Nephron progenitor cell (in vitro differentiated cells): ENCODE measurements around the gene PPP4R2.

Experiments used
- DNase-seq: peaks from one replicate; pipeline ENCODE4 v3.0.0; 2021
- H3K27ac Mint-ChIP-seq: 2 replicates; pipeline ENCODE4 v1.8.0; 2021; ENCODE audit warnings: mild to moderate bottlenecking, moderate library complexity, mixed read lengths
- H3K27me3 Mint-ChIP-seq: 2 replicates; pipeline ENCODE4 v1.8.0; 2021; ENCODE audit warnings: mild to moderate bottlenecking, low read depth, mixed read lengths; ENCODE audit not compliant: poor library complexity
- H3K36me3 Mint-ChIP-seq: 2 replicates; pipeline ENCODE4 v1.8.0; 2021; ENCODE audit warnings: low read depth, mixed read lengths
- H3K4me1 Mint-ChIP-seq: 2 replicates; pipeline ENCODE4 v1.8.0; 2021; ENCODE audit warnings: mixed read lengths
- H3K4me3 Mint-ChIP-seq: 2 replicates; pipeline ENCODE4 v1.8.0; 2021; ENCODE audit warnings: mild to moderate bottlenecking, moderate library complexity, mixed read lengths
- H3K9me3 Mint-ChIP-seq: 2 replicates; pipeline ENCODE4 v1.8.0; 2021; ENCODE audit warnings: mild to moderate bottlenecking, moderate library complexity, mixed read lengths
- TF ChIP-seq, protein P1 (sequence below): fragments of 200-600 bp; sonication (generic); IDR thresholded peaks from 2 replicates; pipeline ENCODE4 v1.5.0; 2021; ENCODE audit warnings: antibody characterized with exemption

PPP4R2 gene

DNA sequence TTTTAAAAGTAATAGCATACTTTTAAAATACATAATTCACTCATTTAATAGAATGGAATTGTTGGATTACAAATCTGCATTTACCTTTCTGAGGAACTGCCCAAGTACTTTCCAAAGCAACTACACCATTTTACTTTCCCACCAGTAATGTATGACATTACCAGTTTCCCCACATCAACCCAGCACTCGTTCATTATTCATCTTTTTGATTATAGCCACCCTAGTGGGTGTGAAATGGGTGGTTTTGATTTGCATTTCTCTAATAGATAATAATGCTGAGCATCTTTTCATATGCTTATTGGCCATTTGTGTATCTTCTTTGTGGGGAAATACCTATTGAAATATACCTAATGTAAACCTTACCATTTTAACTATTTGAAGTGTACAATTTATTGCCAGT lies 46.8 kb downstream of the PPP4R2 start:
- TF ChIP-seq, protein P1, sequence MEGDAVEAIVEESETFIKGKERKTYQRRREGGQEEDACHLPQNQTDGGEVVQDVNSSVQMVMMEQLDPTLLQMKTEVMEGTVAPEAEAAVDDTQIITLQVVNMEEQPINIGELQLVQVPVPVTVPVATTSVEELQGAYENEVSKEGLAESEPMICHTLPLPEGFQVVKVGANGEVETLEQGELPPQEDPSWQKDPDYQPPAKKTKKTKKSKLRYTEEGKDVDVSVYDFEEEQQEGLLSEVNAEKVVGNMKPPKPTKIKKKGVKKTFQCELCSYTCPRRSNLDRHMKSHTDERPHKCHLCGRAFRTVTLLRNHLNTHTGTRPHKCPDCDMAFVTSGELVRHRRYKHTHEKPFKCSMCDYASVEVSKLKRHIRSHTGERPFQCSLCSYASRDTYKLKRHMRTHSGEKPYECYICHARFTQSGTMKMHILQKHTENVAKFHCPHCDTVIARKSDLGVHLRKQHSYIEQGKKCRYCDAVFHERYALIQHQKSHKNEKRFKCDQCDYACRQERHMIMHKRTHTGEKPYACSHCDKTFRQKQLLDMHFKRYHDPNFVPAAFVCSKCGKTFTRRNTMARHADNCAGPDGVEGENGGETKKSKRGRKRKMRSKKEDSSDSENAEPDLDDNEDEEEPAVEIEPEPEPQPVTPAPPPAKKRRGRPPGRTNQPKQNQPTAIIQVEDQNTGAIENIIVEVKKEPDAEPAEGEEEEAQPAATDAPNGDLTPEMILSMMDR = no peak
- H3K27me3 Mint-ChIP-seq = no peaks in the 10 kb centered on the region
- no peak overlapping the region for H3K4me3 Mint-ChIP-seq
- H3K36me3 Mint-ChIP-seq = peaks cover 61% of the 10 kb centered on the region
- no peak overlapping the region for H3K27ac Mint-ChIP-seq
- peaks cover 19% of the 10 kb centered on the region for H3K4me1 Mint-ChIP-seq
- no peaks in the 10 kb centered on the region for H3K9me3 Mint-ChIP-seq
- DNase-seq = no peak

DNA sequence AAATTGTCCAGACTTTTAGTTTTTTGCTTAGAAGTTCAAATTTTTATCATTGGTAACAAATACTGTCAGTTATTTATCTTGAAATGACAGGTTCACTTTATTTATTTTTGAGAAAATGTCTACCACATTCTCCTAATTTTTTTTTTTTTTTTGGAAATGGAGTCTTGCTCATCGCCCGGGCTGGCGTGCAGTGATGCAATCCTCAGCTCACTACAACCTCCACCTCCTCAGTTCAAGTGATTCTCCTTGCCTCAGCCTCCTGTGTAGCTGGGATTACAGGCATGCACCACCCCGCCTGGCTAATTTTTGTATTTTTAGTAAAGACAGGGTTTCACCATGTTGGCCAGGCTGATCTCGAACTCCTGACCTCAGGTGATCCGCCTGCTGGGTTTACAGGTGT lies 48.8 kb downstream of the PPP4R2 start:
- TF ChIP-seq, protein P1 = no peak
- no peak for DNase-seq
- peaks cover 19% of the 10 kb centered on the region for H3K4me1 Mint-ChIP-seq
- H3K9me3 Mint-ChIP-seq = no peaks in the 10 kb centered on the region
- no peak overlapping the region for H3K27ac Mint-ChIP-seq
- H3K4me3 Mint-ChIP-seq = no peak overlapping the region
- peaks cover 77% of the 10 kb centered on the region for H3K36me3 Mint-ChIP-seq
- H3K27me3 Mint-ChIP-seq = no peaks in the 10 kb centered on the region

DNA sequence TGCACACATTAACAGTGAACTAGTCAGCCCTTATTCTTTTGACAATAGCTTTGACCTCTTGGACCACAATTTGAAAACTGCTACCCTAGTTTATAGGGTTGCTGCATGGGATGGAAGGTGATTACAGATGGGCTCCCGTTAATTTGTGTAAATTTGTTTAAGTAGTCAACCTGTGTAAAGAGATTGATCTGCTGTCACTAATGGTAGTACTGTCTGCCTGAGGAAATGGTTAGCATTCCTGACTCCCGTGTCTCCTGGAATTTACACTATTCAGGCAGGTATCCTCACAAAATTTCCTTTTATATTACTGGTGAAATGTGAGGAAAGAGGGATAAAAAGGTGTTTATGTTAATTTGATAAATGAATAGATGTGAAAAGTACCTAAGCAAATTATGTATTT lies 49.6 kb downstream of the PPP4R2 start:
- no peak for DNase-seq
- TF ChIP-seq, protein P1 = no peak
- no peaks in the 10 kb centered on the region for H3K27me3 Mint-ChIP-seq
- H3K27ac Mint-ChIP-seq = peak overlapping the region; percentile 3
- H3K4me3 Mint-ChIP-seq = no peak overlapping the region
- H3K36me3 Mint-ChIP-seq = peaks cover 79% of the 10 kb centered on the region
- H3K4me1 Mint-ChIP-seq = peaks cover 12% of the 10 kb centered on the region
- no peaks in the 10 kb centered on the region for H3K9me3 Mint-ChIP-seq

DNA sequence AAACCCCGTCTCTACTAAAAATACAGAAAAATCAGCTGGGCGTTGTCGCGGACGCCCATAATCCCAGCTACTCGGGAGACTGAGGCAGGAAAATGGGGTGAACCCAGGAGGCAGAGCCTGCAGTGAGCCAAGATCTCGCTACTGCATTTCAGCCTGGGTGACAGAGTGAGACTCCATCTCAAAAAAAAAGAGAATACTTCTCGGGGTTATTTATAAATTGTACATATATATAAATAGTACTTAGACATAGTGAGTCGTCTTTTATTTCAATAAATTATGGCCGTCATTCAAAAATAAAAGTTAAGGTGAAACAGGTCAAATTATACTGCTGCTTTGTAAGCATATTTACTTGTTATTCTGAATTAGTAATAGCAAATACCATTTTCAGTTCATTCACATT lies 52.7 kb downstream of the PPP4R2 start:
- H3K4me3 Mint-ChIP-seq = no peak overlapping the region
- H3K27ac Mint-ChIP-seq = no peak overlapping the region
- H3K9me3 Mint-ChIP-seq = no peaks in the 10 kb centered on the region
- TF ChIP-seq, protein P1 = no peak
- H3K4me1 Mint-ChIP-seq = peaks cover 24% of the 10 kb centered on the region
- DNase-seq = no peak
- H3K36me3 Mint-ChIP-seq = peaks cover 64% of the 10 kb centered on the region
- H3K27me3 Mint-ChIP-seq = no peaks in the 10 kb centered on the region

DNA sequence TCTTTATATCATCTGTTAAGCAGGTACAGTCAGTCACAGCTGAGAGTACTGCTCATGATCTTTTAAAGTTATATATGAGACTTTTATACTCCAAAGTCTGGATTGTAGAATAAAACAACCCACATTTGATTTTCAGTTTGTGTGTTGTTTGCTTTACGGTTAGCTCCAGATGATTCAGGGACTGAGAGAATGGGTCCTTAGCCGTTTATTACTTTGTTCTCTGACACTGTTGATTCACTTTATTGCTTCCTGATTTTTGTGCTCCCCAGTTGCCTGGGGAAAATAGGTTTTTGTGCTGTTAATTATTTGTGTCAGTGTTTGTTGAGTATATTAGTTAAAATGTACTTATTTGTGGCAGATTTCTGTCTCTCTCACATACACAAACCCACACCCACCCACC lies 56.2 kb downstream of the PPP4R2 start:
- Mint-ChIP-seq H3K4me1 (peaks cover 18% of the 10 kb centered on the region), H3K27me3 (no peaks in the 10 kb centered on the region), H3K27ac (peak overlapping the region; percentile 54), H3K4me3 (no peak overlapping the region), H3K36me3 (peaks cover 41% of the 10 kb centered on the region), H3K9me3 (no peaks in the 10 kb centered on the region)
- no peak for DNase-seq
- TF ChIP-seq, protein P1 = no peak

DNA sequence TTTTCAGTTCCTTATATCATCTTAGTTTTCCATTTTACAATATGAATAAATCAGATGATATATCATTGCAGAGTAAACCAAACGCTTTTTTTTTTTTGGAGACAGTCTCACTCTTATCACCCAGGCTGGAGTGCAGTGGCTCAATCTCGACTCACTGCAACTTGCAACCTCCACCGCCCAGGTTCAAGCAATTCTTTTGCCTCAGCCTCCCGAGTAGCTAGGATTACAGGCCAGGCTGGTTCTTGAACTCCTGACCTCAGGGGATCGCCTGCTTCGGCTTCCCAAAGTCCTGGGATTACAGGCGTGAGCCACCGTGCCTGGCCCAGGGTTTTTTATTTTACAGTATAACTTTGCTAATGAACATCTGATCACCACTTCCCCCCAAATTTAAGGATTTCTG lies 59.0 kb downstream of the PPP4R2 start:
- no peak for DNase-seq
- TF ChIP-seq, protein P1 = no peak
- peak overlapping the region; percentile 5 for H3K27ac Mint-ChIP-seq
- H3K4me1 Mint-ChIP-seq = peaks cover 18% of the 10 kb centered on the region
- H3K4me3 Mint-ChIP-seq = no peak overlapping the region
- no peaks in the 10 kb centered on the region for H3K27me3 Mint-ChIP-seq
- H3K9me3 Mint-ChIP-seq = no peaks in the 10 kb centered on the region
- peaks cover 30% of the 10 kb centered on the region for H3K36me3 Mint-ChIP-seq
